ENCODE data around the gene OR4C13.
"Not testable (repeated sequence)": the region's sequence is repeated elsewhere in the genome, so short reads cannot be mapped to it uniquely, and the experiment has no call there.

DNA sequence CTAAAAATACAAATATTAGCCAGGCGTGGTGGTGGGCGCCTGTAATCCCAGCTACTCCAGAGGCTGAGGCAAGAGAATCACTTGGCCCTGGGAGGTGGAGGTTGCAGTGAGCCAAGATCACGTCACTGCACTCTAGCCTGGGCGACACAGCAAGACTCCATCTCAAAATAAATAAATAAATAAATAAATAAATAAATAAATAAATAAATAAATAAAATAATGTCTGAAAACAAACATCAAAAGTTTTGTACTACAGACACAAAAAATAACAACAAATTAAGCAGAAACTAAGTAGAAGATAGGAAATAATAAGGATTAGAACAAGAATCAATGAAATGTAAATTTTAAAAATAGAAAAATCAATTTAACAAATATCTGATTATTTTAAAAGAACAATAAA, 21.2 kb downstream of the OR4C13 start:
- TF ChIP-seq, protein P1, sequence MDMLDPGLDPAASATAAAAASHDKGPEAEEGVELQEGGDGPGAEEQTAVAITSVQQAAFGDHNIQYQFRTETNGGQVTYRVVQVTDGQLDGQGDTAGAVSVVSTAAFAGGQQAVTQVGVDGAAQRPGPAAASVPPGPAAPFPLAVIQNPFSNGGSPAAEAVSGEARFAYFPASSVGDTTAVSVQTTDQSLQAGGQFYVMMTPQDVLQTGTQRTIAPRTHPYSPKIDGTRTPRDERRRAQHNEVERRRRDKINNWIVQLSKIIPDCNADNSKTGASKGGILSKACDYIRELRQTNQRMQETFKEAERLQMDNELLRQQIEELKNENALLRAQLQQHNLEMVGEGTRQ (IDR thresholded peaks at IDR 0.05; ENCODE audit: borderline replicate concordance, low read depth, low read length) = not testable (repeated sequence)
- not testable (repeated sequence) for TF ChIP-seq RAD21 (IDR thresholded peaks at IDR 0.05; ENCODE audit: low read length); RXRA (IDR thresholded peaks at IDR 0.05; ENCODE audit: borderline replicate concordance, low read depth); TAF1 (IDR thresholded peaks at IDR 0.05; ENCODE audit: borderline replicate concordance, low read depth, low read length); RFX5 (IDR thresholded peaks at IDR 0.05; ENCODE audit: low read length); JUND (IDR thresholded peaks at IDR 0.05); POLR2AphosphoS5 (IDR thresholded peaks at IDR 0.05; ENCODE audit: low read depth, low read length); SMC3 (IDR thresholded peaks at IDR 0.05; ENCODE audit: low read depth, low read length); ELF1 (IDR thresholded peaks at IDR 0.05); MXI1 (IDR thresholded peaks at IDR 0.05; ENCODE audit: low read depth, low read length); EP300 (IDR thresholded peaks at IDR 0.05; ENCODE audit: borderline replicate concordance in 1 of 2, low read depth in 1 of 2, low read length in 1 of 2)
- TF ChIP-seq, protein P2, sequence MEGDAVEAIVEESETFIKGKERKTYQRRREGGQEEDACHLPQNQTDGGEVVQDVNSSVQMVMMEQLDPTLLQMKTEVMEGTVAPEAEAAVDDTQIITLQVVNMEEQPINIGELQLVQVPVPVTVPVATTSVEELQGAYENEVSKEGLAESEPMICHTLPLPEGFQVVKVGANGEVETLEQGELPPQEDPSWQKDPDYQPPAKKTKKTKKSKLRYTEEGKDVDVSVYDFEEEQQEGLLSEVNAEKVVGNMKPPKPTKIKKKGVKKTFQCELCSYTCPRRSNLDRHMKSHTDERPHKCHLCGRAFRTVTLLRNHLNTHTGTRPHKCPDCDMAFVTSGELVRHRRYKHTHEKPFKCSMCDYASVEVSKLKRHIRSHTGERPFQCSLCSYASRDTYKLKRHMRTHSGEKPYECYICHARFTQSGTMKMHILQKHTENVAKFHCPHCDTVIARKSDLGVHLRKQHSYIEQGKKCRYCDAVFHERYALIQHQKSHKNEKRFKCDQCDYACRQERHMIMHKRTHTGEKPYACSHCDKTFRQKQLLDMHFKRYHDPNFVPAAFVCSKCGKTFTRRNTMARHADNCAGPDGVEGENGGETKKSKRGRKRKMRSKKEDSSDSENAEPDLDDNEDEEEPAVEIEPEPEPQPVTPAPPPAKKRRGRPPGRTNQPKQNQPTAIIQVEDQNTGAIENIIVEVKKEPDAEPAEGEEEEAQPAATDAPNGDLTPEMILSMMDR (IDR thresholded peaks at IDR 0.05) = not testable (repeated sequence)
- TF ChIP-seq, protein P3, sequence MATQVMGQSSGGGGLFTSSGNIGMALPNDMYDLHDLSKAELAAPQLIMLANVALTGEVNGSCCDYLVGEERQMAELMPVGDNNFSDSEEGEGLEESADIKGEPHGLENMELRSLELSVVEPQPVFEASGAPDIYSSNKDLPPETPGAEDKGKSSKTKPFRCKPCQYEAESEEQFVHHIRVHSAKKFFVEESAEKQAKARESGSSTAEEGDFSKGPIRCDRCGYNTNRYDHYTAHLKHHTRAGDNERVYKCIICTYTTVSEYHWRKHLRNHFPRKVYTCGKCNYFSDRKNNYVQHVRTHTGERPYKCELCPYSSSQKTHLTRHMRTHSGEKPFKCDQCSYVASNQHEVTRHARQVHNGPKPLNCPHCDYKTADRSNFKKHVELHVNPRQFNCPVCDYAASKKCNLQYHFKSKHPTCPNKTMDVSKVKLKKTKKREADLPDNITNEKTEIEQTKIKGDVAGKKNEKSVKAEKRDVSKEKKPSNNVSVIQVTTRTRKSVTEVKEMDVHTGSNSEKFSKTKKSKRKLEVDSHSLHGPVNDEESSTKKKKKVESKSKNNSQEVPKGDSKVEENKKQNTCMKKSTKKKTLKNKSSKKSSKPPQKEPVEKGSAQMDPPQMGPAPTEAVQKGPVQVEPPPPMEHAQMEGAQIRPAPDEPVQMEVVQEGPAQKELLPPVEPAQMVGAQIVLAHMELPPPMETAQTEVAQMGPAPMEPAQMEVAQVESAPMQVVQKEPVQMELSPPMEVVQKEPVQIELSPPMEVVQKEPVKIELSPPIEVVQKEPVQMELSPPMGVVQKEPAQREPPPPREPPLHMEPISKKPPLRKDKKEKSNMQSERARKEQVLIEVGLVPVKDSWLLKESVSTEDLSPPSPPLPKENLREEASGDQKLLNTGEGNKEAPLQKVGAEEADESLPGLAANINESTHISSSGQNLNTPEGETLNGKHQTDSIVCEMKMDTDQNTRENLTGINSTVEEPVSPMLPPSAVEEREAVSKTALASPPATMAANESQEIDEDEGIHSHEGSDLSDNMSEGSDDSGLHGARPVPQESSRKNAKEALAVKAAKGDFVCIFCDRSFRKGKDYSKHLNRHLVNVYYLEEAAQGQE (IDR thresholded peaks at IDR 0.05; ENCODE audit: low read depth, low read length) = not testable (repeated sequence)
